Measurements from ENCODE around the gene SLCO2B1. TPM values are rescaled to one million over a fixed set of nuclear protein-coding genes. Genes with fewer than 3 reads are reported as not detected.
A peak's percentile ranks its signal among the peaks of the same experiment; 100 is the strongest.

Gene SLCO2B1
- total and polyA plus RNA-seq, 4 donors = 25.4 to 61.0 (median 45.5) TPM

DNA sequence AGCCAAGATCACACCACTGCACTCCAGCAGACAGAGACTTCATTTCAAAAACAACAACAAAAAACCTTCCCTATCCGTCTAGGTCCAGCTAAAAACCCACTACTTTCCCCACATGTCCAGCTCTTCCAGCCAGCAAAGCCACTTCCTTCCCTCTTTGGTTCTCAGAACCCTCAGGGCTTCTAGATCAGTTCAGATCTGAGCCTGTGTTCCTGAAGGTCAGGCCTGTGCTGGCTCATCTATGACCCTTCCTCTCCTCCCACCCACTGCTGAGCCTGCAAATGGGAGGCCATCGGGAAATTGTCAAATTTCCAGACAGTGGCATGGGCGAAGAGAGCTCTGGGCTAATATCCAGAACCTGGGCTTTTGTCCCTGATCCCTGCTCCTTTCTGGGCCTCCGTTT, 37.8 kb downstream of the SLCO2B1 start:
- DNase-seq (ENCODE audit: low read depth in 4 of 6, low spot score in 6 of 6) = no peak
- no peak overlapping the region for H3K4me3 ChIP-seq (ENCODE audit: low read depth, low read length)
- no peaks in the 10 kb centered on the region for H3K27me3 ChIP-seq (ENCODE audit: control insufficient read depth, insufficient read depth, low read length)
- H3K36me3 ChIP-seq (ENCODE audit: control insufficient read depth, insufficient read depth, low read length) = peaks cover 5% of the 10 kb centered on the region
- no peak overlapping the region for H3K27ac ChIP-seq (ENCODE audit: low read depth, low read length)
- peaks cover 9% of the 10 kb centered on the region for H3K4me1 ChIP-seq (ENCODE audit: control insufficient read depth, insufficient read depth, low read length)
- no peaks in the 10 kb centered on the region for H3K9me3 ChIP-seq (ENCODE audit: control insufficient read depth, insufficient read depth, low read length)
- WGBS (ENCODE audit: insufficient coverage) = 88% methylated on average over 4 of the region's 4 CpGs

DNA sequence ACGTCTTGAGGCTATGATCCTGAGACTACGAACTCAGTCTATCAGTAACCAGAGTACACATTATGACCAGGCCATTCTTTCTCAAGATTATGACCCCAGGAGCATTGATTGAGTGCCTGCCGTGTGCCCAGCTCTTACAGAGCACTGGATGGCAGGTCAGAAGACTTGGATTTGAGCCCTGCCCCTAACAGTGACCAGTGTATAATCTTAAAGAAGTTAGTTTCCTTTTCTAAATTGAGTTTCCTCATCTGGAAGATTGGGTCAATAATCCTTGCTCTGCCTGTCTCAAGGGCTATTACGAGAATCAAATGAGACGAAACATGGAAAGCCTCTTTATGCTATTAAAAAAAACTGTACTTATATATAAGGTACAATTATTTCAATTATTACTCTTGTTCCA, 38.2 kb downstream of the SLCO2B1 start:
- no peak for DNase-seq (ENCODE audit: low read depth in 4 of 6, low spot score in 6 of 6)
- Histone ChIP-seq H3K36me3 (ENCODE audit: control insufficient read depth, insufficient read depth, low read length) (peaks cover 5% of the 10 kb centered on the region), H3K4me3 (ENCODE audit: low read depth, low read length) (no peak overlapping the region), H3K27ac (ENCODE audit: low read depth, low read length) (no peak overlapping the region), H3K9me3 (ENCODE audit: control insufficient read depth, insufficient read depth, low read length) (no peaks in the 10 kb centered on the region), H3K4me1 (ENCODE audit: control insufficient read depth, insufficient read depth, low read length) (peaks cover 9% of the 10 kb centered on the region), H3K27me3 (ENCODE audit: control insufficient read depth, insufficient read depth, low read length) (no peaks in the 10 kb centered on the region)
- WGBS (ENCODE audit: insufficient coverage) = 83% methylated on average over 2 of the region's 5 CpGs

DNA sequence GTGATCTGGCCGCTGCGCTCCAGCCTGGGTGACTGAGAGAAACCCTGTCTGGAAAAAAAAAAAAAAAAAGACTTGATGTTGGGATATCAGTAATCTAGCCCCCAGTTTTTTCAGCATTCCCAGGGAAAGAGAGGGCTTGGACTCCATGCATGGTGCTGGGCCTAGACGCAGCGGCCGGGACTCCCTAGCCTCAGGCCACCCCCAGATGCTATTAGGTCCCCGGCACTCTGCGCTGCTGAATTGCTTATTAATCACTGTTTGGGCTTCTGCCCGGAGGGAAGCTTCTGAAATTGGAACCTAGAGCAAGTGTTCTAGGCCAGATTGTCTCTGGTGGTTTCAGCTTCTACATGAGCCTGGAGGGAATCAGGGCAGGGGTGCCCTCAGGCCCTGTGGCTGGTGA, 39.0 kb downstream of the SLCO2B1 start:
- no peaks in the 10 kb centered on the region for H3K9me3 ChIP-seq (ENCODE audit: control insufficient read depth, insufficient read depth, low read length)
- no peak overlapping the region for H3K4me3 ChIP-seq (ENCODE audit: low read depth, low read length)
- no peak for DNase-seq (ENCODE audit: low read depth in 4 of 6, low spot score in 6 of 6)
- 77% methylated on average over 6 of the region's 8 CpGs for WGBS (ENCODE audit: insufficient coverage)
- H3K27ac ChIP-seq (ENCODE audit: low read depth, low read length) = no peak overlapping the region
- peaks cover 5% of the 10 kb centered on the region for H3K36me3 ChIP-seq (ENCODE audit: control insufficient read depth, insufficient read depth, low read length)
- peaks cover 11% of the 10 kb centered on the region for H3K4me1 ChIP-seq (ENCODE audit: control insufficient read depth, insufficient read depth, low read length)
- no peaks in the 10 kb centered on the region for H3K27me3 ChIP-seq (ENCODE audit: control insufficient read depth, insufficient read depth, low read length)

DNA sequence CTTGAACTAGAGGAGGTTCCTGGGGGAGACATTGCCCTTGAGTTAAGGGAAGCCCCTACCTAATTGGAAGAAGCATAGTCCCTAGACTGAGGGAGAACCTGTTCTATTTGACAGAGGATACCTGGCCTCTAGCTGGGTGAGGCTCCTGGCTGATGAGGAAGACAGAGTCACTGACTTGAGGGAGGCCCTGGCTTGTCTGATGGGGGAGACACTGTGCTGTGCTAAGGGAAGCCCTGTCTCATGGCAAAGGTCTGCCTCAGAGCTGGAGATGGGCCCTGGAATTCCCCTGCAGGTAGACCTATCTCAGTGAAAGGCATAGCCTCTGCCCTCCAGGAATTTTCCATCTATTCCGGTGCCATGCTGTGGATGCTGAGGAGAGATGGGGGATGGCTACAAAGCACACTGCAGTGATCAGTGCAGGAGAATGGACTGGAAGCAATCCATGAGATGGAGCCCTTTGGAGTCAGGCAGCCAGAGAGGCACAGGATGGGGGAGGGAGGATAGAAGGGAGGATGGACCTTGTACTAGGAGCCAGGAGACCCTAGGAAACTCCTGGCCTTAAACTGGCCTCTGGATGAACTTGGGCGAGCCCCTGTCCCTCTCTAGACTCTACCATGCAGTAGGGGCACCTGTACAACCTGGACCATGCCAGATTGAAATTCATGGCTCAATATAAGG, 39.9 kb downstream of the SLCO2B1 start:
- peaks cover 19% of the 10 kb centered on the region for H3K4me1 ChIP-seq (ENCODE audit: control insufficient read depth, insufficient read depth, low read length)
- H3K27me3 ChIP-seq (ENCODE audit: control insufficient read depth, insufficient read depth, low read length) = no peaks in the 10 kb centered on the region
- H3K4me3 ChIP-seq (ENCODE audit: low read depth, low read length) = no peak overlapping the region
- no peaks in the 10 kb centered on the region for H3K9me3 ChIP-seq (ENCODE audit: control insufficient read depth, insufficient read depth, low read length)
- no peak for DNase-seq (ENCODE audit: low read depth in 4 of 6, low spot score in 6 of 6)
- 94% methylated on average over 2 of the region's 2 CpGs for WGBS (ENCODE audit: insufficient coverage)
- peaks cover 5% of the 10 kb centered on the region for H3K36me3 ChIP-seq (ENCODE audit: control insufficient read depth, insufficient read depth, low read length)
- no peak overlapping the region for H3K27ac ChIP-seq (ENCODE audit: low read depth, low read length)

- peak in 2 of 6 donors; percentile 29 to 61 for DNase-seq (ENCODE audit: low read depth in 4 of 6, low spot score in 6 of 6)
- WGBS (ENCODE audit: insufficient coverage) = 60% methylated on average over 2 of the region's 3 CpGs
- Histone ChIP-seq H3K27ac (ENCODE audit: low read depth, low read length) (no peak overlapping the region), H3K9me3 (ENCODE audit: control insufficient read depth, insufficient read depth, low read length) (no peaks in the 10 kb centered on the region), H3K36me3 (ENCODE audit: control insufficient read depth, insufficient read depth, low read length) (peaks cover 5% of the 10 kb centered on the region), H3K4me1 (ENCODE audit: control insufficient read depth, insufficient read depth, low read length) (peaks cover 23% of the 10 kb centered on the region), H3K27me3 (ENCODE audit: control insufficient read depth, insufficient read depth, low read length) (no peaks in the 10 kb centered on the region), H3K4me3 (ENCODE audit: low read depth, low read length) (no peak overlapping the region)
These were observed 40.4 kb downstream of the SLCO2B1 start for GRCh38 chr11:75191330-75191717.

- Histone ChIP-seq H3K27ac (ENCODE audit: low read depth, low read length) (no peak overlapping the region), H3K36me3 (ENCODE audit: control insufficient read depth, insufficient read depth, low read length) (peaks cover 5% of the 10 kb centered on the region), H3K27me3 (ENCODE audit: control insufficient read depth, insufficient read depth, low read length) (no peaks in the 10 kb centered on the region), H3K4me3 (ENCODE audit: low read depth, low read length) (no peak overlapping the region), H3K4me1 (ENCODE audit: control insufficient read depth, insufficient read depth, low read length) (peaks cover 27% of the 10 kb centered on the region), H3K9me3 (ENCODE audit: control insufficient read depth, insufficient read depth, low read length) (no peaks in the 10 kb centered on the region)
- no peak for DNase-seq (ENCODE audit: low read depth in 4 of 6, low spot score in 6 of 6)
- 97% methylated on average over 14 of the region's 15 CpGs for WGBS (ENCODE audit: insufficient coverage)
These were observed 42.4 kb downstream of the SLCO2B1 start for GRCh38 chr11:75193271-75193670.

GRCh38 chr11:75193711-75194110, 42.8 kb downstream of the SLCO2B1 start:
- Histone ChIP-seq H3K4me3 (ENCODE audit: low read depth, low read length) (no peak overlapping the region), H3K36me3 (ENCODE audit: control insufficient read depth, insufficient read depth, low read length) (peaks cover 5% of the 10 kb centered on the region), H3K27me3 (ENCODE audit: control insufficient read depth, insufficient read depth, low read length) (no peaks in the 10 kb centered on the region), H3K9me3 (ENCODE audit: control insufficient read depth, insufficient read depth, low read length) (no peaks in the 10 kb centered on the region), H3K4me1 (ENCODE audit: control insufficient read depth, insufficient read depth, low read length) (peaks cover 27% of the 10 kb centered on the region), H3K27ac (ENCODE audit: low read depth, low read length) (no peak overlapping the region)
- no peak for DNase-seq (ENCODE audit: low read depth in 4 of 6, low spot score in 6 of 6)
- WGBS (ENCODE audit: insufficient coverage) = 80% methylated on average over 2 of the region's 2 CpGs

DNA sequence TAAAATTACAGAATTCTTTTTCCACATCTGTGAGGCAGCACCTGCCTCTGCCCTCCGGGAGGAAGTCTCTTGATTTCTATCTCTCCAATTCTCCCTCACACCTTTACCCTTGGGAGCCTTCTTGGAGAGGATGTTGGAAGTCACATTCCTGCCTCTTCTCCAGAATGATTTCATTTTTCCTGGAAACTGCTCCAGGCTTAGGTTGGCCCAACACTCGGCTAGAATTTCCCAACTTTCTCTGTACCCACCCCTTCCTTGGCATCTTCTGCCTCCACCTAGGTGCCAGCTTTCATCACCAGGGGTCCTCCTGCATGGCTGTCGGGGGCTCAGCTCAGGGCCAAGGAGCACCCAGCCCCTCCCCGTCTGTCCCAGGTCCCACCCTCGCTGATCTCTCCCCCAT, 43.2 kb downstream of the SLCO2B1 start:
- Histone ChIP-seq H3K4me3 (ENCODE audit: low read depth, low read length) (no peak overlapping the region), H3K9me3 (ENCODE audit: control insufficient read depth, insufficient read depth, low read length) (no peaks in the 10 kb centered on the region), H3K36me3 (ENCODE audit: control insufficient read depth, insufficient read depth, low read length) (peaks cover 5% of the 10 kb centered on the region), H3K27me3 (ENCODE audit: control insufficient read depth, insufficient read depth, low read length) (no peaks in the 10 kb centered on the region), H3K27ac (ENCODE audit: low read depth, low read length) (no peak overlapping the region), H3K4me1 (ENCODE audit: control insufficient read depth, insufficient read depth, low read length) (peaks cover 27% of the 10 kb centered on the region)
- 44% methylated on average over 4 of the region's 5 CpGs for WGBS (ENCODE audit: insufficient coverage)
- no peak for DNase-seq (ENCODE audit: low read depth in 4 of 6, low spot score in 6 of 6)

GRCh38 chr11:75195167-75195962, 44.5 kb downstream of the SLCO2B1 start:
- Histone ChIP-seq H3K4me1 (ENCODE audit: control insufficient read depth, insufficient read depth, low read length) (peaks cover 27% of the 10 kb centered on the region), H3K27ac (ENCODE audit: low read depth, low read length) (no peak overlapping the region), H3K9me3 (ENCODE audit: control insufficient read depth, insufficient read depth, low read length) (no peaks in the 10 kb centered on the region), H3K36me3 (ENCODE audit: control insufficient read depth, insufficient read depth, low read length) (peaks cover 5% of the 10 kb centered on the region), H3K27me3 (ENCODE audit: control insufficient read depth, insufficient read depth, low read length) (no peaks in the 10 kb centered on the region), H3K4me3 (ENCODE audit: low read depth, low read length) (no peak overlapping the region)
- 72% methylated on average over 6 of the region's 7 CpGs for WGBS (ENCODE audit: insufficient coverage)
- peak in 3 of 6 donors; percentile 39 to 88 (median 67) for DNase-seq (ENCODE audit: low read depth in 4 of 6, low spot score in 6 of 6)

DNA sequence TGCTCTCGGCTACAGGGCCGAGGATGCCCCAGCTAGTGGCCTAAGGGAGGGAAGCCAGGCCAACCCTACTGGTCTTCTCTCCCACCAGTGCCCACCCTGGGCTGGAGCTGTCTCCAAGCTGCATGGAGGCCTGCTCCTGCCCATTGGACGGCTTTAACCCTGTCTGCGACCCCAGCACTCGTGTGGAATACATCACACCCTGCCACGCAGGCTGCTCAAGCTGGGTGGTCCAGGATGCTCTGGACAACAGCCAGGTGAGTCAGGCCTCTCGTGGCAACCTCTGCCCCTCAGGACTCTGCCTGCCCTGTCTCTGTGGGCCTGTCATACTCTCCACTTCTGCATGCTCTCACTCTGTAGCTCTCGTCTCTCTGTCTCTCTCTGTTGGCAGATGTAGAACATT, 45.5 kb downstream of the SLCO2B1 start:
- H3K4me1 ChIP-seq (ENCODE audit: control insufficient read depth, insufficient read depth, low read length) = peaks cover 21% of the 10 kb centered on the region
- no peaks in the 10 kb centered on the region for H3K27me3 ChIP-seq (ENCODE audit: control insufficient read depth, insufficient read depth, low read length)
- WGBS (ENCODE audit: insufficient coverage) = 62% methylated on average over 7 of the region's 8 CpGs
- no peak overlapping the region for H3K27ac ChIP-seq (ENCODE audit: low read depth, low read length)
- DNase-seq (ENCODE audit: low read depth in 4 of 6, low spot score in 6 of 6) = no peak
- no peaks in the 10 kb centered on the region for H3K9me3 ChIP-seq (ENCODE audit: control insufficient read depth, insufficient read depth, low read length)
- H3K4me3 ChIP-seq (ENCODE audit: low read depth, low read length) = no peak overlapping the region
- peaks cover 5% of the 10 kb centered on the region for H3K36me3 ChIP-seq (ENCODE audit: control insufficient read depth, insufficient read depth, low read length)
